HepG2 (cell line): ENCODE measurements around the gene WDR11. TPM values are rescaled to one million over a fixed set of nuclear protein-coding genes. Genes with fewer than 3 reads are reported as not detected.

Experiments used
- AGO1 ChIP-seq: fragments of 200-400 bp; formaldehyde crosslinking; IDR thresholded peaks from 2 replicates; pipeline ENCODE4 v1.6.1; 2017; ENCODE audit warnings: mild to moderate bottlenecking, low read depth, low read length, moderate library complexity; ENCODE audit not compliant: poor library complexity, severe bottlenecking
- BCLAF1 ChIP-seq: fragments of 450-650 bp; IDR thresholded peaks from 2 replicates; pipeline ENCODE4 v1.6.1; 2017; ENCODE audit warnings: mild to moderate bottlenecking
- CEBPB ChIP-seq: IDR thresholded peaks from 2 replicates; pipeline ENCODE4 v1.6.1; 2011; ENCODE audit warnings: low read depth, low read length, improper control_type of control experiment, borderline replicate concordance
- CEBPG ChIP-seq: IDR thresholded peaks from 2 replicates; pipeline ENCODE4 v1.6.1; 2016
- ETV6 ChIP-seq: sonication (generic); formaldehyde crosslinking; conservative IDR thresholded peaks from 2 replicates; pipeline ENCODE4 v1.4.0; 2020; ENCODE audit warnings: missing genetic modification reagents
- GATAD2A ChIP-seq: IDR thresholded peaks from 2 replicates; pipeline ENCODE4 v1.6.1; 2016
- HIVEP1 ChIP-seq: sonication (generic); formaldehyde crosslinking; IDR thresholded peaks from 2 replicates; pipeline ENCODE4 v1.4.0; 2020; ENCODE audit warnings: mild to moderate bottlenecking, missing genetic modification reagents
- IKZF1 ChIP-seq: fragments of 450-650 bp; IDR thresholded peaks from 2 replicates; pipeline ENCODE4 v1.7.1; 2016
- IRF2 ChIP-seq: IDR thresholded peaks from 2 replicates; pipeline ENCODE4 v1.6.1; 2018; ENCODE audit warnings: missing genetic modification reagents, missing compliant biosample characterization
- KDM2A ChIP-seq: sonication (generic); formaldehyde crosslinking; IDR thresholded peaks from 2 replicates; pipeline ENCODE4 v1.4.0; 2020; ENCODE audit warnings: low read depth, missing genetic modification reagents, borderline replicate concordance
- MIER2 ChIP-seq: IDR thresholded peaks from 2 replicates; pipeline ENCODE4 v1.6.1; 2016; ENCODE audit warnings: missing biosample characterization, missing genetic modification reagents
- NCOR1 ChIP-seq: fragments of 200-600 bp; sonication (generic); IDR thresholded peaks from 2 replicates; pipeline ENCODE4 v1.7.0; 2017; ENCODE audit warnings: antibody characterized with exemption, low read length, borderline replicate concordance
- NR2F6 ChIP-seq, 2 experiments: IDR thresholded peaks; 2 replicates each; pipeline ENCODE4 v1.6.1; 2016; ENCODE audit warnings: antibody characterized with exemption in 1 of 2, mild to moderate bottlenecking in 1 of 2
- RXRB ChIP-seq: IDR thresholded peaks from 2 replicates; pipeline ENCODE4 v1.6.1; 2016; ENCODE audit warnings: borderline replicate concordance, missing genetic modification reagents, missing compliant biosample characterization
- SOX13 ChIP-seq, 3 experiments: fragments of 450-650 bp in 1 of 3; sonication (generic) in 1 of 3; formaldehyde crosslinking in 1 of 3; IDR thresholded peaks in 2 of 3; conservative IDR thresholded peaks in 1 of 3; 2 replicates each; pipeline versions ENCODE4 v1.5.0 to v1.6.1; 2016 to 2020; ENCODE audit warnings: antibody characterized with exemption in 1 of 3, mild to moderate bottlenecking in 1 of 3, missing compliant biosample characterization in 1 of 3, missing genetic modification reagents in 1 of 3, moderate library complexity in 1 of 3
- SOX6 ChIP-seq, 2 experiments: fragments of 450-650 bp in 1 of 2; sonication (generic) in 1 of 2; formaldehyde crosslinking in 1 of 2; IDR thresholded peaks; 2 replicates each; pipeline versions ENCODE4 v1.4.0 to v1.6.1; 2017 to 2020; ENCODE audit warnings: antibody characterized with exemption in 1 of 2, mild to moderate bottlenecking in 1 of 2, missing genetic modification reagents in 1 of 2
- ZC3H13 ChIP-seq: sonication (generic); formaldehyde crosslinking; IDR thresholded peaks from 2 replicates; pipeline ENCODE4 v1.8.1; 2023; ENCODE audit warnings: mild to moderate bottlenecking, missing genetic modification reagents, moderate library complexity
- polyA plus RNA-seq, 8 experiments: library from polyadenylated mRNA; depleted of rRNA in 3 of 8; stranded (reverse) in 7 of 8; unstranded in 1 of 8; fragments of >200 nt; fragmentation: Illumina TruSeq in 4 of 8; extraction: Trizol in 4 of 8; gene quantifications; 2 replicates each; pipeline versions ENCODE4 v1.2.1 to v1.2.3, GENCODE V29; 2011 to 2016; ENCODE audit warnings: low read depth in 4 of 8, missing spikeins in 1 of 8, mixed read lengths in 1 of 8; ENCODE audit not compliant: insufficient read depth in 1 of 8
- total RNA-seq, 5 experiments: library from RNA; depleted of rRNA; stranded (reverse); fragments of >200 nt; fragmentation: Illumina TruSeq; extraction: Trizol; gene quantifications; 2 replicates each; pipeline ENCODE4 v1.2.3, GENCODE V29; 2016; ENCODE audit warnings: low read depth in 1 of 5
- TF ChIP-seq, protein P1 (sequence below), 2 experiments: fragments of 450-650 bp in 1 of 2; sonication (generic) in 1 of 2; formaldehyde crosslinking; IDR thresholded peaks; 2 replicates each; pipeline versions ENCODE4 v1.5.0 to v1.8.0; 2020 to 2022; ENCODE audit warnings: mild to moderate bottlenecking in 1 of 2, missing genetic modification reagents in 1 of 2

The WDR11 gene
- total and polyA plus RNA-seq, 2 of the 13 experiments (the other 11 are each of a cell fraction or from before 2014, with no cell fraction given) = 38.0 to 45.2 TPM

GRCh38 chr10:120897343-120897742 is 46.2 kb downstream of the WDR11 start (continued):
- TF ChIP-seq BCLAF1 = no peak
- TF ChIP-seq GATAD2A (CRISPR knock-in tag) = peak; percentile 54
- no peak for TF ChIP-seq HIVEP1
- TF ChIP-seq RXRB (CRISPR knock-in tag) = peak; percentile 51; the same call in 1 of the 2 replicates
- TF ChIP-seq ETV6 (CRISPR knock-in tag) = no peak
- peak; percentile 70 for TF ChIP-seq CEBPG
- TF ChIP-seq, protein P1, sequence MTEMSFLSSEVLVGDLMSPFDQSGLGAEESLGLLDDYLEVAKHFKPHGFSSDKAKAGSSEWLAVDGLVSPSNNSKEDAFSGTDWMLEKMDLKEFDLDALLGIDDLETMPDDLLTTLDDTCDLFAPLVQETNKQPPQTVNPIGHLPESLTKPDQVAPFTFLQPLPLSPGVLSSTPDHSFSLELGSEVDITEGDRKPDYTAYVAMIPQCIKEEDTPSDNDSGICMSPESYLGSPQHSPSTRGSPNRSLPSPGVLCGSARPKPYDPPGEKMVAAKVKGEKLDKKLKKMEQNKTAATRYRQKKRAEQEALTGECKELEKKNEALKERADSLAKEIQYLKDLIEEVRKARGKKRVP (CRISPR knock-in tag; IDR thresholded peaks at IDR 0.05) = peak in 1 of 2 experiments; percentile 94; a peak in 2 of 4 replicates
- TF ChIP-seq KDM2A (CRISPR knock-in tag) = no peak
- no peak for TF ChIP-seq NCOR1
- TF ChIP-seq ZC3H13 = no peak
- peak; percentile 57; the same call in 1 of the 2 replicates for TF ChIP-seq CEBPB
- no peak for TF ChIP-seq SOX6 (IDR thresholded peaks at IDR 0.05)
- TF ChIP-seq SOX6 (CRISPR knock-in tag; IDR thresholded peaks at IDR 0.05) = peak; percentile 60
- TF ChIP-seq AGO1 = no peak
- TF ChIP-seq IRF2 = no peak
- TF ChIP-seq IKZF1 = no peak
- no peak for TF ChIP-seq NR2F6 (IDR thresholded peaks at IDR 0.05)
- peak; percentile 42; the same call in 1 of the 2 replicates for TF ChIP-seq NR2F6 (CRISPR knock-in tag; IDR thresholded peaks at IDR 0.05)
- TF ChIP-seq SOX13 (IDR thresholded peaks at IDR 0.05) = no peak
- TF ChIP-seq SOX13 (CRISPR knock-in tag; conservative IDR thresholded peaks at IDR 0.05 in 1 of 2, IDR thresholded peaks at IDR 0.05 in 1 of 2) = peak in 1 of 2 experiments; percentile 79; a peak in 2 of 4 replicates
- TF ChIP-seq MIER2 (CRISPR knock-in tag) = no peak
